Transverse colon (tissue), 4 donors: ENCODE measurements around the gene ELOVL1.

Experiments
- CTCF ChIP-seq, 5 experiments: fragments of 200-600 bp in 3 of 5; fragments of 450-650 bp in 2 of 5; sonication (generic) in 3 of 5; IDR thresholded peaks; 1 replicate in 2 of 5; 2 replicates in 3 of 5; pipeline ENCODE4 v1.5.1; 2016 to 2017; ENCODE audit warnings: antibody characterized with exemption in 5 of 5, inconsistent platforms in 3 of 5, mild to moderate bottlenecking in 2 of 5, moderate library complexity in 1 of 5
- POLR2AphosphoS5 ChIP-seq, 3 donors: sonication (generic); formaldehyde crosslinking; IDR thresholded peaks; one replicate each; pipeline ENCODE4 v1.6.1; 2016; ENCODE audit warnings: antibody characterized with exemption in 3 of 3

- TF ChIP-seq CTCF (IDR thresholded peaks at IDR 0.05) (no peak), POLR2AphosphoS5 (IDR thresholded peaks at IDR 0.05) (no peak)
Measured at GRCh38 chr1:43352881-43353280, 14.9 kb downstream of the ELOVL1 start.
